IPS DF 4.7 (cell line): Measurements from ENCODE around the gene SLC22A9.

Experiments
- DNase-seq: peaks from one replicate; pipeline ENCODE4 v3.0.0-alpha.2; 2013; ENCODE audit warnings: low spot score; ENCODE audit errors: extremely low read depth

The SLC22A9 gene

GRCh38 chr11:63444160-63444559, 74.6 kb downstream of the SLC22A9 start:
- no peak for DNase-seq

GRCh38 chr11:63445118-63445517, 75.5 kb downstream of the SLC22A9 start:
- no peak for DNase-seq

GRCh38 chr11:63445720-63446119, 76.1 kb downstream of the SLC22A9 start:
- DNase-seq, result no peak

GRCh38 chr11:63448646-63449045, 79.1 kb downstream of the SLC22A9 start:
- peak; percentile 68 for DNase-seq

GRCh38 chr11:63459586-63459985, 90.0 kb downstream of the SLC22A9 start:
- DNase-seq, result no peak
